GM23338 (cell line): Measurements from ENCODE around the gene SMIM21.

Experiments
- EZH2 ChIP-seq: fragments of 200-600 bp; sonication (generic); IDR thresholded peaks from one replicate; pipeline ENCODE4 v1.8.0; 2017; ENCODE audit warnings: antibody characterized with exemption, mild to moderate bottlenecking, low read depth; ENCODE audit not compliant: unreplicated experiment
- EZH2phosphoT487 ChIP-seq: fragments of 200-600 bp; sonication (generic); IDR thresholded peaks from one replicate; pipeline ENCODE4 v1.8.1; 2018; ENCODE audit warnings: antibody characterized with exemption; ENCODE audit not compliant: unreplicated experiment
- JUNB ChIP-seq: IDR thresholded peaks from one replicate; pipeline ENCODE4 v1.6.1; 2016; ENCODE audit warnings: antibody characterized with exemption; ENCODE audit not compliant: unreplicated experiment
- POLR2AphosphoS5 ChIP-seq: IDR thresholded peaks from 2 replicates; pipeline ENCODE4 v1.6.1; 2016; ENCODE audit warnings: antibody characterized with exemption, low read depth
- TF ChIP-seq, protein P1 (sequence below), 2 experiments: fragments of 200-600 bp in 1 of 2; sonication (generic) in 1 of 2; conservative IDR thresholded peaks; 2 replicates each; pipeline versions ENCODE4 v1.5.1 to v1.6.1; 2016 to 2017; ENCODE audit warnings: antibody characterized with exemption in 2 of 2, low read depth in 2 of 2, mild to moderate bottlenecking in 2 of 2, moderate library complexity in 1 of 2
- TF ChIP-seq, protein P2 (sequence below): IDR thresholded peaks from one replicate; pipeline ENCODE4 v1.6.1; 2018; ENCODE audit warnings: antibody characterized with exemption; ENCODE audit not compliant: unreplicated experiment

GRCh38 chr18:75405351-75405750 lies 22.2 kb downstream of the SMIM21 start:
- TF ChIP-seq, protein P1, sequence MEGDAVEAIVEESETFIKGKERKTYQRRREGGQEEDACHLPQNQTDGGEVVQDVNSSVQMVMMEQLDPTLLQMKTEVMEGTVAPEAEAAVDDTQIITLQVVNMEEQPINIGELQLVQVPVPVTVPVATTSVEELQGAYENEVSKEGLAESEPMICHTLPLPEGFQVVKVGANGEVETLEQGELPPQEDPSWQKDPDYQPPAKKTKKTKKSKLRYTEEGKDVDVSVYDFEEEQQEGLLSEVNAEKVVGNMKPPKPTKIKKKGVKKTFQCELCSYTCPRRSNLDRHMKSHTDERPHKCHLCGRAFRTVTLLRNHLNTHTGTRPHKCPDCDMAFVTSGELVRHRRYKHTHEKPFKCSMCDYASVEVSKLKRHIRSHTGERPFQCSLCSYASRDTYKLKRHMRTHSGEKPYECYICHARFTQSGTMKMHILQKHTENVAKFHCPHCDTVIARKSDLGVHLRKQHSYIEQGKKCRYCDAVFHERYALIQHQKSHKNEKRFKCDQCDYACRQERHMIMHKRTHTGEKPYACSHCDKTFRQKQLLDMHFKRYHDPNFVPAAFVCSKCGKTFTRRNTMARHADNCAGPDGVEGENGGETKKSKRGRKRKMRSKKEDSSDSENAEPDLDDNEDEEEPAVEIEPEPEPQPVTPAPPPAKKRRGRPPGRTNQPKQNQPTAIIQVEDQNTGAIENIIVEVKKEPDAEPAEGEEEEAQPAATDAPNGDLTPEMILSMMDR (conservative IDR thresholded peaks at IDR 0.05; ENCODE audit: low read depth in 2 of 2), result no peak
- TF ChIP-seq EZH2, result no peak
- no peak for TF ChIP-seq POLR2AphosphoS5
- no peak for TF ChIP-seq EZH2phosphoT487
- TF ChIP-seq, protein P2, sequence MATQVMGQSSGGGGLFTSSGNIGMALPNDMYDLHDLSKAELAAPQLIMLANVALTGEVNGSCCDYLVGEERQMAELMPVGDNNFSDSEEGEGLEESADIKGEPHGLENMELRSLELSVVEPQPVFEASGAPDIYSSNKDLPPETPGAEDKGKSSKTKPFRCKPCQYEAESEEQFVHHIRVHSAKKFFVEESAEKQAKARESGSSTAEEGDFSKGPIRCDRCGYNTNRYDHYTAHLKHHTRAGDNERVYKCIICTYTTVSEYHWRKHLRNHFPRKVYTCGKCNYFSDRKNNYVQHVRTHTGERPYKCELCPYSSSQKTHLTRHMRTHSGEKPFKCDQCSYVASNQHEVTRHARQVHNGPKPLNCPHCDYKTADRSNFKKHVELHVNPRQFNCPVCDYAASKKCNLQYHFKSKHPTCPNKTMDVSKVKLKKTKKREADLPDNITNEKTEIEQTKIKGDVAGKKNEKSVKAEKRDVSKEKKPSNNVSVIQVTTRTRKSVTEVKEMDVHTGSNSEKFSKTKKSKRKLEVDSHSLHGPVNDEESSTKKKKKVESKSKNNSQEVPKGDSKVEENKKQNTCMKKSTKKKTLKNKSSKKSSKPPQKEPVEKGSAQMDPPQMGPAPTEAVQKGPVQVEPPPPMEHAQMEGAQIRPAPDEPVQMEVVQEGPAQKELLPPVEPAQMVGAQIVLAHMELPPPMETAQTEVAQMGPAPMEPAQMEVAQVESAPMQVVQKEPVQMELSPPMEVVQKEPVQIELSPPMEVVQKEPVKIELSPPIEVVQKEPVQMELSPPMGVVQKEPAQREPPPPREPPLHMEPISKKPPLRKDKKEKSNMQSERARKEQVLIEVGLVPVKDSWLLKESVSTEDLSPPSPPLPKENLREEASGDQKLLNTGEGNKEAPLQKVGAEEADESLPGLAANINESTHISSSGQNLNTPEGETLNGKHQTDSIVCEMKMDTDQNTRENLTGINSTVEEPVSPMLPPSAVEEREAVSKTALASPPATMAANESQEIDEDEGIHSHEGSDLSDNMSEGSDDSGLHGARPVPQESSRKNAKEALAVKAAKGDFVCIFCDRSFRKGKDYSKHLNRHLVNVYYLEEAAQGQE, result no peak
- no peak for TF ChIP-seq JUNB
